CD14-positive monocyte (primary cell): ENCODE results near the gene CACNB1. TPM values are rescaled to one million over a fixed set of nuclear protein-coding genes. Genes with fewer than 3 reads are reported as not detected.

Experiments
- DNase-seq, 3 donors: peaks; one replicate each; pipeline ENCODE4 v3.0.0-alpha.2; 2011 to 2022
- H2AFZ ChIP-seq: 2 replicates; pipeline ENCODE4 v1.6.0; 2012; ENCODE audit warnings: mild to moderate bottlenecking, low read depth, low read length, inconsistent platforms; ENCODE audit not compliant: insufficient read depth, poor library complexity, severe bottlenecking
- H3K27ac ChIP-seq, 2 donors: 1 replicate in 1 of 2; 2 replicates in 1 of 2; pipeline ENCODE4 v1.5.1; 2012 to 2013; ENCODE audit warnings: low read length in 2 of 2, control low read depth in 1 of 2, inconsistent platforms in 1 of 2, low read depth in 1 of 2, mild to moderate bottlenecking in 1 of 2
- H3K27me3 ChIP-seq, 2 donors: one replicate each; pipeline versions ENCODE4 v1.6.0 to v1.6.1; 2011 to 2013; ENCODE audit warnings: low read length in 2 of 2; ENCODE audit not compliant: control insufficient read depth in 2 of 2, insufficient read depth in 2 of 2
- H3K36me3 ChIP-seq, 2 donors: replicated peaks in 1 of 2; 1 replicate in 1 of 2; 2 replicates in 1 of 2; pipeline versions ENCODE4 v1.5.1 to v1.6.1; 2012 to 2013; ENCODE audit warnings: low read length in 2 of 2, control low read depth in 1 of 2, inconsistent platforms in 1 of 2, mild to moderate bottlenecking in 1 of 2; ENCODE audit not compliant: insufficient read depth in 2 of 2, control insufficient read depth in 1 of 2
- H3K4me1 ChIP-seq, 2 donors: 1 replicate in 1 of 2; 2 replicates in 1 of 2; pipeline versions ENCODE4 v1.5.1 to v1.6.1; 2012 to 2013; ENCODE audit warnings: low read length in 2 of 2, control low read depth in 1 of 2, inconsistent platforms in 1 of 2, mild to moderate bottlenecking in 1 of 2, moderate library complexity in 1 of 2; ENCODE audit not compliant: insufficient read depth in 2 of 2, control insufficient read depth in 1 of 2
- H3K4me2 ChIP-seq: replicated peaks from 2 replicates; pipeline ENCODE3; 2012; ENCODE audit warnings: low read length, moderate library complexity, mild to moderate bottlenecking; ENCODE audit not compliant: poor library complexity, severe bottlenecking; ENCODE audit errors: extremely low read depth
- H3K4me3 ChIP-seq, 3 experiments: fragments of 200-600 bp in 1 of 3; sonication (generic) in 1 of 3; replicated peaks in 1 of 3; 1 replicate in 2 of 3; 2 replicates in 1 of 3; pipeline ENCODE4 v1.5.1; 2011 to 2013; ENCODE audit warnings: low read length in 3 of 3, mild to moderate bottlenecking in 3 of 3, control low read depth in 2 of 3, low read depth in 2 of 3, inconsistent platforms in 1 of 3, moderate library complexity in 1 of 3
- H3K79me2 ChIP-seq: 2 replicates; pipeline ENCODE4 v1.6.0; 2012; ENCODE audit warnings: mild to moderate bottlenecking, control low read depth, inconsistent platforms, low read length, moderate library complexity; ENCODE audit not compliant: insufficient read depth
- H3K9ac ChIP-seq: 2 replicates; pipeline ENCODE4 v1.6.0; 2017; ENCODE audit warnings: low read length, mild to moderate bottlenecking; ENCODE audit not compliant: insufficient read depth, poor library complexity, severe bottlenecking
- H3K9me3 ChIP-seq, 2 donors: replicated peaks in 1 of 2; 1 replicate in 1 of 2; 2 replicates in 1 of 2; pipeline versions ENCODE4 v1.5.1 to v1.6.1; 2012 to 2013; ENCODE audit warnings: low read length in 2 of 2, control low read depth in 1 of 2; ENCODE audit not compliant: control insufficient read depth in 1 of 2, insufficient read depth in 1 of 2
- H4K20me1 ChIP-seq: 2 replicates; pipeline ENCODE4 v1.6.0; 2012; ENCODE audit warnings: mild to moderate bottlenecking, low read length, control low read depth, moderate library complexity; ENCODE audit not compliant: insufficient read depth
- H3K27ac Mint-ChIP-seq, 7 donors: one replicate each; pipeline ENCODE4 v1.8.0; 2020; ENCODE audit warnings: mild to moderate bottlenecking in 7 of 7, mixed read lengths in 7 of 7, moderate library complexity in 6 of 7, inconsistent platforms in 2 of 7
- H3K27me3 Mint-ChIP-seq, 3 donors: one replicate each; pipeline ENCODE4 v1.8.0; 2021 to 2022; ENCODE audit warnings: low read depth in 3 of 3, mild to moderate bottlenecking in 3 of 3, mixed read lengths in 3 of 3, moderate library complexity in 3 of 3, inconsistent platforms in 1 of 3
- H3K36me3 Mint-ChIP-seq, 2 donors: one replicate each; pipeline ENCODE4 v1.8.0; 2020; ENCODE audit warnings: mixed read lengths in 2 of 2, inconsistent platforms in 1 of 2, mild to moderate bottlenecking in 1 of 2
- H3K4me1 Mint-ChIP-seq: one replicate; pipeline ENCODE4 v1.8.0; 2020; ENCODE audit warnings: mild to moderate bottlenecking, mixed read lengths
- H3K4me3 Mint-ChIP-seq, 2 donors: one replicate each; pipeline ENCODE4 v1.8.0; 2020; ENCODE audit warnings: mild to moderate bottlenecking in 2 of 2, mixed read lengths in 2 of 2, moderate library complexity in 1 of 2
- H3K9me3 Mint-ChIP-seq, 7 donors: one replicate each; pipeline ENCODE4 v1.8.0; 2020 to 2022; ENCODE audit warnings: mixed read lengths in 7 of 7, mild to moderate bottlenecking in 6 of 7, moderate library complexity in 6 of 7, inconsistent platforms in 2 of 7
- WGBS: methylation state at CpG from one replicate; pipeline ENCODE4 v1.1.5; 2013; ENCODE audit warnings: missing lambda C conversion rate; ENCODE audit not compliant: insufficient coverage; 5-methylcytosine and 5-hydroxymethylcytosine counted together
- intact Hi-C, 2 donors: fragments of 100-400 bp; cut with micrococcal nuclease; formaldehyde crosslinking; loops; one replicate each; pipeline versions ENCODE4 v1.15.0 to v1.15.1; 2023
- polyA plus RNA-seq, 3 donors: library from polyadenylated mRNA; depleted of rRNA in 1 of 3; unstranded in 2 of 3; stranded (reverse) in 1 of 3; fragments of 300-500 nt in 2 of 3; fragments of >200 nt in 1 of 3; fragmentation: Illumina TruSeq in 2 of 3; gene quantifications; 1 replicate in 2 of 3; 2 replicates in 1 of 3; pipeline ENCODE4 v1.2.3, GENCODE V29; 2012 to 2021
- TF ChIP-seq, protein P1 (sequence below): fragments of 200-600 bp; IDR thresholded peaks from one replicate; pipeline ENCODE4 v1.8.0; 2022; ENCODE audit warnings: antibody characterized with exemption, mild to moderate bottlenecking

The CACNB1 gene
- polyA plus RNA-seq, 3 donors: 0.13 to 22.1 (median 0.31) TPM

DNA sequence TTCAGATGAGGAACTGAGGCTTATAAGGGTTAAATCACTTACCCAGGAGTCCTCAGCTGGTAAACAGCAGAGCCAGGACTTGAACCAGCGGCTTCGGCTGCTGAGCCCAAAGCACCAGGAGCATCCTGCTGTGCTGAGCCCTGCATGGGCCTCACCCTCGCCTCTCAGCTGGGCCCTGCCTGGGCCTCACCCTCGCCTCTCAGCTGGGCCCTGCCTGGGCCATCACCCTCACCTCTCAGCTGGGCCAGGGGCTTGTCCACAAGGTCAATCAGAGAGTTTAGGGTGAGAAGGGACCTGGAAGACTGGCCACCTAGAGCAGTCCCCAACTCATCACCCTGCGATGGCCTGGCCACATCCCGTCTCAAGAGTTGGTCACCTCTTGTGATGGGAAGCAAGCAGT is 24.1 kb upstream of the CACNB1 start:
- no peak for DNase-seq
- H4K20me1 ChIP-seq: no peaks in the 10 kb centered on the region
- H3K4me3 Mint-ChIP-seq: no peak overlapping the region
- H3K79me2 ChIP-seq: no peaks in the 10 kb centered on the region
- peaks cover 10 to 16% of the 10 kb centered on the region in 2 donors for H3K4me1 ChIP-seq
- peaks cover 10% of the 10 kb centered on the region for H3K4me1 Mint-ChIP-seq
- WGBS: 97% methylated on average over 6 of the region's 6 CpGs
- no peak overlapping the region for H3K9ac ChIP-seq
- intact Hi-C loops: no loop called here
- peaks cover 54 to 78% (median 64%) of the 10 kb centered on the region in 3 donors for H3K27me3 Mint-ChIP-seq
- peaks cover 0 to 21% (median 5%) of the 10 kb centered on the region in 7 donors for H3K9me3 Mint-ChIP-seq
- no peak overlapping the region for H3K4me3 ChIP-seq
- H3K36me3 ChIP-seq: no peaks in the 10 kb centered on the region
- H3K27ac Mint-ChIP-seq: no peak overlapping the region
- peaks cover 3% of the 10 kb centered on the region in 2 donors for H3K36me3 Mint-ChIP-seq
- no peak overlapping the region for H3K4me2 ChIP-seq
- no peak overlapping the region for H2AFZ ChIP-seq
- no peak overlapping the region for H3K27ac ChIP-seq
- H3K9me3 ChIP-seq: peaks cover 0 to 6% of the 10 kb centered on the region in 2 donors
- TF ChIP-seq, protein P1, sequence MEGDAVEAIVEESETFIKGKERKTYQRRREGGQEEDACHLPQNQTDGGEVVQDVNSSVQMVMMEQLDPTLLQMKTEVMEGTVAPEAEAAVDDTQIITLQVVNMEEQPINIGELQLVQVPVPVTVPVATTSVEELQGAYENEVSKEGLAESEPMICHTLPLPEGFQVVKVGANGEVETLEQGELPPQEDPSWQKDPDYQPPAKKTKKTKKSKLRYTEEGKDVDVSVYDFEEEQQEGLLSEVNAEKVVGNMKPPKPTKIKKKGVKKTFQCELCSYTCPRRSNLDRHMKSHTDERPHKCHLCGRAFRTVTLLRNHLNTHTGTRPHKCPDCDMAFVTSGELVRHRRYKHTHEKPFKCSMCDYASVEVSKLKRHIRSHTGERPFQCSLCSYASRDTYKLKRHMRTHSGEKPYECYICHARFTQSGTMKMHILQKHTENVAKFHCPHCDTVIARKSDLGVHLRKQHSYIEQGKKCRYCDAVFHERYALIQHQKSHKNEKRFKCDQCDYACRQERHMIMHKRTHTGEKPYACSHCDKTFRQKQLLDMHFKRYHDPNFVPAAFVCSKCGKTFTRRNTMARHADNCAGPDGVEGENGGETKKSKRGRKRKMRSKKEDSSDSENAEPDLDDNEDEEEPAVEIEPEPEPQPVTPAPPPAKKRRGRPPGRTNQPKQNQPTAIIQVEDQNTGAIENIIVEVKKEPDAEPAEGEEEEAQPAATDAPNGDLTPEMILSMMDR: no peak
- H3K27me3 ChIP-seq: peaks cover 16 to 69% of the 10 kb centered on the region in 2 donors

DNA sequence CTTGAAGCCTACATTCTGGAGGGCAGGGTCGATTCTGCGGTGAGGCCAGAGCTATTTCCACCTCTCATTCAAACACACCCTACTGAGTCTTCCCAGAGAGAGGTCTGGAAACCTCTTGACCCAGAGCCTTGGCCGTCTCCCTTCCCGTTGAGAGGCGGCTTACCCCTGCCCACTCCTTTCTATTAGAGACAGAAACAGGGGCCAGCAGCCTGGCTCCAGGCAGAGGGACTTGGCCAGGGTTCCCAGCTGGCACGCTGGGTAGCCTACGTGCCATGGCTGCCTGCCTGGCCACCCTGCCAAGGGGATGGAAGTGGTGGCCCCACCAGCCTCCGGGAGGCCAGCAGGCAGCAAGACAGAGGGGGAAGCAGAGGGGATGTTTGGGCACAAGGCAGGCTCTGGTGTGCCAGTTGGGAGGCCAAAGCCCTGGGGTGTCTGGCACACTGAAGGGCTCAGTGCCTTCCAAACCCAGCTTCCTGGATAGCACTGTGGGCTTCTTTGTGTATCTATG is 22.2 kb upstream of the CACNB1 start:
- 79% methylated on average over 7 of the region's 8 CpGs for WGBS

More for the DNA sequence above, 22.2 kb upstream of the CACNB1 start:
- no peak overlapping the region for H3K9ac ChIP-seq
- no peak overlapping the region for H3K27ac Mint-ChIP-seq
- H4K20me1 ChIP-seq: no peaks in the 10 kb centered on the region
- no peak overlapping the region for H3K4me3 Mint-ChIP-seq
- TF ChIP-seq, protein P1: no peak
- H3K27me3 Mint-ChIP-seq: peaks cover 48 to 73% (median 57%) of the 10 kb centered on the region in 3 donors
- H3K4me1 ChIP-seq: peaks cover 0 to 3% of the 10 kb centered on the region in 2 donors
- H3K4me2 ChIP-seq: no peak overlapping the region
- intact Hi-C loops: no loop called here
- H3K4me3 ChIP-seq: no peak overlapping the region
- no peak overlapping the region for H3K27ac ChIP-seq
- H3K4me1 Mint-ChIP-seq: peaks cover 3% of the 10 kb centered on the region
- DNase-seq: no peak
- H2AFZ ChIP-seq: no peak overlapping the region
- no peaks in the 10 kb centered on the region for H3K36me3 Mint-ChIP-seq
- peaks cover under 1 to 52% of the 10 kb centered on the region in 2 donors for H3K27me3 ChIP-seq
- H3K79me2 ChIP-seq: no peaks in the 10 kb centered on the region
- H3K9me3 Mint-ChIP-seq: peaks cover 0 to 15% (median 2%) of the 10 kb centered on the region in 7 donors
- H3K36me3 ChIP-seq: no peaks in the 10 kb centered on the region
- H3K9me3 ChIP-seq: peaks cover 0 to 5% of the 10 kb centered on the region in 2 donors
